ENCODE results near the gene RAI1. TPM values are rescaled to one million over a fixed set of nuclear protein-coding genes. Genes with fewer than 3 reads are reported as not detected.

Gene RAI1
- total and polyA plus RNA-seq, 9 donors = 1.5 to 57.7 (median 35.3) TPM

GRCh38 chr17:17702449-17703139, 21.3 kb downstream of the RAI1 start:
- DNase-seq = no peak
- no peaks in the 10 kb centered on the region for H3K27me3 ChIP-seq
- TF ChIP-seq EP300 (IDR thresholded peaks at IDR 0.05) = no peak
- TF ChIP-seq CTCF (IDR thresholded peaks at IDR 0.05) = no peak
- TF ChIP-seq POLR2A (IDR thresholded peaks at IDR 0.05) = no peak
- H3K9me3 ChIP-seq = no peaks in the 10 kb centered on the region
- peaks cover 31% of the 10 kb centered on the region for H3K4me1 ChIP-seq (ENCODE audit: insufficient read depth)
- intact Hi-C loops (cut with DNase I) = no loop called here
- no peak overlapping the region for H3K27ac ChIP-seq
- H3K4me3 ChIP-seq = no peak overlapping the region
- no peaks in the 10 kb centered on the region for H3K36me3 ChIP-seq
- WGBS, 3 donors = 73 to 75% (median 74%) methylated on average over 10 of the region's 10 CpGs

GRCh38 chr17:17703140-17703919, 22.1 kb downstream of the RAI1 start:
- Histone ChIP-seq H3K4me3 (no peak overlapping the region), H3K9me3 (no peaks in the 10 kb centered on the region), H3K27me3 (no peaks in the 10 kb centered on the region), H3K36me3 (no peaks in the 10 kb centered on the region), H3K27ac (no peak overlapping the region), H3K4me1 (ENCODE audit: insufficient read depth) (peaks cover 31% of the 10 kb centered on the region)
- TF ChIP-seq POLR2A (IDR thresholded peaks at IDR 0.05) (no peak), CTCF (IDR thresholded peaks at IDR 0.05) (no peak), EP300 (IDR thresholded peaks at IDR 0.05) (no peak)
- 24 to 28% (median 25%) methylated on average over 14 of the region's 14 CpGs for WGBS, 3 donors
- DNase-seq = peak; percentile 55 to 80 (median 65)
- intact Hi-C loops (cut with DNase I) = no loop called here

GRCh38 chr17:17704931-17705330, 23.7 kb downstream of the RAI1 start:
- Histone ChIP-seq H3K9me3 (no peaks in the 10 kb centered on the region), H3K36me3 (no peaks in the 10 kb centered on the region), H3K27me3 (no peaks in the 10 kb centered on the region), H3K27ac (no peak overlapping the region), H3K4me3 (no peak overlapping the region), H3K4me1 (ENCODE audit: insufficient read depth) (peaks cover 27% of the 10 kb centered on the region)
- WGBS, 3 donors = 96 to 98% (median 97%) methylated on average over 2 of the region's 2 CpGs
- intact Hi-C loops (cut with DNase I) = no loop called here
- DNase-seq = no peak
- no peak for TF ChIP-seq POLR2A (IDR thresholded peaks at IDR 0.05)

GRCh38 chr17:17706140-17707060, 25.1 kb downstream of the RAI1 start:
- no peaks in the 10 kb centered on the region for H3K9me3 ChIP-seq
- no peak overlapping the region for H3K27ac ChIP-seq
- intact Hi-C loops (cut with DNase I) = no loop called here
- no peaks in the 10 kb centered on the region for H3K27me3 ChIP-seq
- 84% methylated on average over 12 of the region's 12 CpGs for WGBS, 3 donors
- TF ChIP-seq POLR2A (IDR thresholded peaks at IDR 0.05) = no peak
- TF ChIP-seq CTCF (IDR thresholded peaks at IDR 0.05) = no peak
- TF ChIP-seq EP300 (IDR thresholded peaks at IDR 0.05) = no peak
- no peak for DNase-seq
- no peaks in the 10 kb centered on the region for H3K36me3 ChIP-seq
- H3K4me3 ChIP-seq = no peak overlapping the region
- H3K4me1 ChIP-seq (ENCODE audit: insufficient read depth) = peaks cover 26% of the 10 kb centered on the region

All from ovary (tissue), 9 donors.